ENCODE results near the gene PLD5.

The PLD5 gene

GRCh38 chr1:242203262-242203661 lies 321.2 kb downstream of the PLD5 start:
- no peak for DNase-seq (ENCODE audit: low spot score)
- in situ Hi-C loops (cut with MboI; ENCODE audit: low pct_unique_long_range_greater_than_20kb, low sequenced_read_pairs, unreplicated experiment), result no loop called here
- TF ChIP-seq, protein P1, sequence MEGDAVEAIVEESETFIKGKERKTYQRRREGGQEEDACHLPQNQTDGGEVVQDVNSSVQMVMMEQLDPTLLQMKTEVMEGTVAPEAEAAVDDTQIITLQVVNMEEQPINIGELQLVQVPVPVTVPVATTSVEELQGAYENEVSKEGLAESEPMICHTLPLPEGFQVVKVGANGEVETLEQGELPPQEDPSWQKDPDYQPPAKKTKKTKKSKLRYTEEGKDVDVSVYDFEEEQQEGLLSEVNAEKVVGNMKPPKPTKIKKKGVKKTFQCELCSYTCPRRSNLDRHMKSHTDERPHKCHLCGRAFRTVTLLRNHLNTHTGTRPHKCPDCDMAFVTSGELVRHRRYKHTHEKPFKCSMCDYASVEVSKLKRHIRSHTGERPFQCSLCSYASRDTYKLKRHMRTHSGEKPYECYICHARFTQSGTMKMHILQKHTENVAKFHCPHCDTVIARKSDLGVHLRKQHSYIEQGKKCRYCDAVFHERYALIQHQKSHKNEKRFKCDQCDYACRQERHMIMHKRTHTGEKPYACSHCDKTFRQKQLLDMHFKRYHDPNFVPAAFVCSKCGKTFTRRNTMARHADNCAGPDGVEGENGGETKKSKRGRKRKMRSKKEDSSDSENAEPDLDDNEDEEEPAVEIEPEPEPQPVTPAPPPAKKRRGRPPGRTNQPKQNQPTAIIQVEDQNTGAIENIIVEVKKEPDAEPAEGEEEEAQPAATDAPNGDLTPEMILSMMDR (IDR thresholded peaks at IDR 0.05; ENCODE audit: extremely low read depth, insufficient read depth, missing control alignments), result no peak

GRCh38 chr1:242201090-242201489 lies 323.4 kb downstream of the PLD5 start:
- no peak for DNase-seq (ENCODE audit: low spot score)
- in situ Hi-C loops (cut with MboI; ENCODE audit: low pct_unique_long_range_greater_than_20kb, low sequenced_read_pairs, unreplicated experiment), result no loop called here
- TF ChIP-seq, protein P1 (IDR thresholded peaks at IDR 0.05; ENCODE audit: extremely low read depth, insufficient read depth, missing control alignments), result no peak

DNA sequence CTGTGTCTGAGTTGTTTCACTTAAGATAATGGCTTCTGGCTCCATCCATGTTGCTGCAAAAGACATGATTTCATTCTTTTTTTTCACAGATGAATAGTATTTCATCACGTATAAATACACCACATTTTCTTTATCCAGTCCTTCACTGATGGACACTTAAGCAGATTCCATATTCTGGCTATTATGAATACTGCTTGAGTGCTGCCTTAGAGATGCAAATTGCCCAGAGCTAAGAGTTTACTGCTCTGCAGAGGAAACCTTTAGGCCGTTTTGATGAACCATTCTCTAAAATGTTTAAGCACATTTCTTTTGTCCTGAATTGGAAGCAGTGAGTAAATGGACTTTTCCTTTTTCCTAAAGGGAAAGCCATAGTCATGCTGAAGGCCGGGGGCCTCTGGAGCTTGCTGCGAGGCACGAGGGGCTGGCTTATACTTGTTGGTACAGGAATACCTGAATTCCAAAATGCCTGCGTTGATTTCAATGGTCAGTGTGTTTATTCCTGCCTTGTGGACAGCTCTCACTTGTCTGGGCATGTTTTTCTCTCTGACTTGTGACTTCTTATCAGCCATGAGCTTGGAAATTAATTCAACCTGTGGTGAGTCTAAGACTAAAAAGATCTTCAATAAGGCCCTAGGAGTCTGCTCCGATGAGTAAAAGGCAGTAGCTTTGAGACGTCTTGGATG lies 324.6 kb downstream of the PLD5 start:
- in situ Hi-C loops (cut with MboI; ENCODE audit: low pct_unique_long_range_greater_than_20kb, low sequenced_read_pairs, unreplicated experiment), result no loop called here
- TF ChIP-seq, protein P1 (IDR thresholded peaks at IDR 0.05; ENCODE audit: extremely low read depth, insufficient read depth, missing control alignments), result no peak
- no peak for DNase-seq (ENCODE audit: low spot score)

DNA sequence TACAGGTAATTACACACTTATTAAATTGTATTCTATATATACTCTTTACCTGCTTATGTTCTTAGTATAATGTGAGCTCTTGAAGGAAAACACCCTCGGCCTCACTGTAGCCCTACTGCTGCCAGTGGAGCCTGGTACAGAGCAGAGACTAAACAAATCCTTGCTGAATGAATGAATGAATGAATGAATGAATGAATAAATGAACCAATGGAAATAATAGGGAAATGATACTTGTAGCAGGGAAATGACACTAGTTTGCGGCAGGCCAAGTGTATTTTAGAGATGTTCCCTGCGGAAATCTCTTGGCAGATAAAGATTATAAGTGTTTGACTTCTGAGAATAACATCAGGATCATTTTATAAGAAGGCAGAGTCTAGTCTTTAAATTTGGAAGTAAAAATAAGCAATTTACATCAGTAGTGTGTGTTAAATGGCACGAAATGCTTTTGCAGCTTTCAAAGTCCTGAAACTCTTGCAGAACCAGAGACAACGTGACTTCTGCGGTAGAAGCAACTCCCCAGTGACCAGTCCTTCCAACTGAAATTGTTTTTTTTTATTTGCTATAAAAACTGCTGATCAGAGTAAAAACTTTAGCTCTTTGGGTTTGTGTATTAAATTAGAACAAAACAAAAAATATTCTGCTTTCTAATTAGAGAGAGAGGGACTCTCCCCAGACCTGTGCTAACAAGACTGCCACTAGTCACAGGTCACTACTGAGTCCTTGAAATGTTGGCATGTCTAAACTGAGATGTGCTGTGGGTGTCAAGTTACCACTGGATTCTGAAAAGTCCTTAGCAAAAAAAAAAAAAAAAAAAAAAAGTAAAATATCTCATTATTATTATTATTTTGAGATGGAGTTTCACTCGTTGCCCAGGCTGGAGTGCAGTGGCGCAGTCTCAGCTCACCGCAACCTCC lies 326.3 kb downstream of the PLD5 start:
- in situ Hi-C loops (cut with MboI; ENCODE audit: low pct_unique_long_range_greater_than_20kb, low sequenced_read_pairs, unreplicated experiment), result no loop called here
- TF ChIP-seq, protein P1 (IDR thresholded peaks at IDR 0.05; ENCODE audit: extremely low read depth, insufficient read depth, missing control alignments), result no peak
- DNase-seq (ENCODE audit: low spot score), result no peak

- in situ Hi-C loops (cut with MboI; ENCODE audit: low pct_unique_long_range_greater_than_20kb, low sequenced_read_pairs, unreplicated experiment), result no loop called here
- TF ChIP-seq, protein P1 (IDR thresholded peaks at IDR 0.05; ENCODE audit: extremely low read depth, insufficient read depth, missing control alignments), result no peak
- no peak for DNase-seq (ENCODE audit: low spot score)
Observed at GRCh38 chr1:242196914-242197313, 327.6 kb downstream of the PLD5 start.

DNA sequence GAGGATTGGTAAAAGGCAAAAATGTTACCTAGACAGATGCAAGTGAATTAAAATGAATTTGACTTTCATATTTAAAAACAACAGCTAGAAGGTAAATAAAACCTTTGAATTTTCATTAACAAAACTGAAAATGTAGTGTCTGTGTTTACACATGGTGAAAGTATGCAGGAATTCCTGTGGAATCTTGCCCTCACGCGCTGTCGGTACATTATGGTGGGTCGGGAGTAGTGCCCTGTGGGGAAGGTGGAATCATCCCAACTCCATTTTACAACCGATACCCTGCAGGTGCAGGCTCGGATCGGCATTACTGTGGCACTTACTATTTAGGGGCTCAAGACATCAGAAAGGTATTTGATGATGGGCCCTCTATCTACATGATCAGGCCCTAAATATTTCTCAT lies 328.4 kb downstream of the PLD5 start:
- TF ChIP-seq, protein P1 (IDR thresholded peaks at IDR 0.05; ENCODE audit: extremely low read depth, insufficient read depth, missing control alignments), result no peak
- no peak for DNase-seq (ENCODE audit: low spot score)
- in situ Hi-C loops (cut with MboI; ENCODE audit: low pct_unique_long_range_greater_than_20kb, low sequenced_read_pairs, unreplicated experiment), result no loop called here

Measured in GM13977 (cell line).